Measurements from ENCODE around the gene ITPK1. TPM values are rescaled to one million over a fixed set of nuclear protein-coding genes. Genes with fewer than 3 reads are reported as not detected.

The ITPK1 gene
- polyA plus RNA-seq, 1 of the 3 experiments (the other 2 are of a cell fraction) = 23.2 TPM

GRCh38 chr14:92887157-92887556 is 228.6 kb downstream of the ITPK1 start:
- ChIA-PET POLR2A (interaction anchor here (1.0 to 7.6 kb wide), 11 partner anchors 16 to 297 kb away, joined by 3 to 288 read pairs (median 8); partner anchors contain the start of genes CHGA, LYSET and MOAP1), CTCF (interaction anchor here (0.7 to 4.5 kb wide), 5 partner anchors 23 to 50 kb away, joined by 3 to 56 read pairs (median 3); partner anchors contain the start of gene CHGA)

More at GRCh38 chr14:92887157-92887556, 228.6 kb downstream of the ITPK1 start:
- no peaks in the 10 kb centered on the region for H3F3A ChIP-seq (replicated peaks; ENCODE audit: insufficient read depth)
- H3K27me3 ChIP-seq (ENCODE audit: insufficient read depth) = peaks cover 6% of the 10 kb centered on the region; the same call in 1 of the 2 replicates
- peaks cover 0 to 57% of the 10 kb centered on the region in 2 experiments; a peak in 2 of 4 replicates for H3K4me1 ChIP-seq (ENCODE audit: control insufficient read depth in 1 of 2, insufficient read depth in 2 of 2, low read depth in 1 of 2, low read length in 1 of 2)
- H3K36me3 ChIP-seq (replicated peaks in 1 of 2; ENCODE audit: control insufficient read depth in 1 of 2, insufficient read depth in 2 of 2, low read length in 1 of 2) = no peaks in the 10 kb centered on the region
- H3K9me2 ChIP-seq = no peaks in the 10 kb centered on the region
- H4K20me1 ChIP-seq (ENCODE audit: insufficient read depth) = no peaks in the 10 kb centered on the region
- peak overlapping the region in 1 of 2 experiments; percentile 97; a peak in 2 of 4 replicates for H3K27ac ChIP-seq (ENCODE audit: low read depth in 2 of 2, low read length in 1 of 2)
- TF ChIP-seq POLR2AphosphoS5 (IDR thresholded peaks at IDR 0.05; ENCODE audit: low read depth, low read length) (no peak), CTCF (IDR thresholded peaks at IDR 0.05) (no peak), USF2 (IDR thresholded peaks at IDR 0.05; ENCODE audit: borderline replicate concordance, low read depth, low read length) (no peak), NFIC (IDR thresholded peaks at IDR 0.05; ENCODE audit: borderline replicate concordance) (no peak), ELF1 (IDR thresholded peaks at IDR 0.05) (no peak), ZBTB33 (IDR thresholded peaks at IDR 0.05; ENCODE audit: borderline replicate concordance, low read depth) (no peak), RFX5 (IDR thresholded peaks at IDR 0.05; ENCODE audit: low read length) (no peak), EZH2phosphoT487 (IDR thresholded peaks at IDR 0.05; ENCODE audit: borderline replicate concordance, low read depth) (no peak), FOSL2 (IDR thresholded peaks at IDR 0.05; ENCODE audit: borderline replicate concordance, low read depth) (no peak), JUND (IDR thresholded peaks at IDR 0.05) (no peak), SMC3 (IDR thresholded peaks at IDR 0.05; ENCODE audit: low read depth, low read length) (no peak)
- H3K4me2 ChIP-seq = no peak overlapping the region
- H3K79me2 ChIP-seq (ENCODE audit: insufficient read depth) = no peaks in the 10 kb centered on the region
- H2AFZ ChIP-seq (ENCODE audit: low read depth) = no peak overlapping the region
- H3K4me3 ChIP-seq (ENCODE audit: low read depth in 2 of 2, low read length in 1 of 2) = no peak overlapping the region
- no peak for DNase-seq
- no peak overlapping the region for H3K9ac ChIP-seq
- H3K9me3 ChIP-seq = no peaks in the 10 kb centered on the region
- 33% methylated on average over 1 of the region's 1 CpG for WGBS (ENCODE audit: low lambda C conversion rate)

Other genes starting within 250 kb of the ITPK1 start
- gene CHGA, start 192.8 kb downstream of the ITPK1 start, polyA plus RNA-seq (2012; rRNA removed) = 5.6 and 11.7 TPM in 2 replicates
- 25.0 and 42.0 TPM in 2 replicates for gene MOAP1, start 69.0 kb upstream of the ITPK1 start, polyA plus RNA-seq (2012; rRNA removed)
- gene LYSET, start 69.4 kb upstream of the ITPK1 start, polyA plus RNA-seq (2012; rRNA removed) = 17.7 and 18.5 TPM in 2 replicates
- 14.8 and 16.5 TPM in 2 replicates for gene GON7, start 91.1 kb upstream of the ITPK1 start, polyA plus RNA-seq (2012; rRNA removed)
- 28.2 and 29.7 TPM in 2 replicates for gene UBR7, start 91.3 kb upstream of the ITPK1 start, polyA plus RNA-seq (2012; rRNA removed)
- gene BTBD7, start 217.1 kb upstream of the ITPK1 start, polyA plus RNA-seq (2012; rRNA removed) = 8.6 and 9.7 TPM in 2 replicates
- not detected in 2 replicates for gene COX8C, start 231.3 kb upstream of the ITPK1 start, polyA plus RNA-seq (2012; rRNA removed)

All from SK-N-SH (cell line).